GM18511 (cell line): Measurements from ENCODE around the gene GPR84.
"Not testable (repeated sequence)": the region's sequence is repeated elsewhere in the genome, so short reads cannot be mapped to it uniquely, and the experiment has no call there.

Source experiments
- ATAC-seq: cut with Tn5 transposase; IDR thresholded peaks from one replicate; pipeline ENCODE4 v1.9.1; 2021; ENCODE audit warnings: mild to moderate bottlenecking, moderate library complexity; ENCODE audit not compliant: unreplicated experiment

GPR84 gene

DNA sequence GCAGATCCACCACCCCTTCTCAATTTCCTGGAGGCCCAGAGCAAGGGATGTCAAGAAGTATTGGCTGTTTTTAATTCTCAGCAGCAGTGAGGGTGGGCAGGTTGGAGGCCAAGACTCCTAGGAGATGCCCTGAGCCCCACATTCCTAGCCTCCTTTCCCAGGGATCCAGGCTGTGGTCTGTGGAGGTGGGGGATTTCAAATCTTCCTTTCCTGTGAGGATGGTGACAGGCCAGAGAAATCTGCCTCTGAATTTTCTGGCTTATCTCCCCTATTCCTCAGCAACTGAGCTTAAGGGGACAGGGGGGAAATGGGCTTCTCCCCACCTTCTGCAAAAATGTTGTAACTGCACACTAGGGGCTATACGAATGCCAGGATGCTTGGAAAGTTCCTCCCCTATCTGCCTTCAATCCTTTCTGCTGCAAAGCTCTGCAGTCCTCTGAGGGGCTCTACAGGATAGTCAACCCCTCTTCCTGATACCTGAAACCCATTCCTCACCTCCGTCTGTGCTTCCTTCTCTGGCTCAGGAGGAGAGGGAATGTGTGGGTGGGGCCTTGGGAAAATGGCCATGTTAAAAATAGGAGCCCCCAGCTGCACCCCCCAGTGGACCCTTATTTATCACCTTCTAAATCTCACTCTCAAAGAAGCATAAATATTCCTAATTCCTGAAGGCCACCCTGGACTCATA, 6.6 kb downstream of the GPR84 start:
- no peak for ATAC-seq

DNA sequence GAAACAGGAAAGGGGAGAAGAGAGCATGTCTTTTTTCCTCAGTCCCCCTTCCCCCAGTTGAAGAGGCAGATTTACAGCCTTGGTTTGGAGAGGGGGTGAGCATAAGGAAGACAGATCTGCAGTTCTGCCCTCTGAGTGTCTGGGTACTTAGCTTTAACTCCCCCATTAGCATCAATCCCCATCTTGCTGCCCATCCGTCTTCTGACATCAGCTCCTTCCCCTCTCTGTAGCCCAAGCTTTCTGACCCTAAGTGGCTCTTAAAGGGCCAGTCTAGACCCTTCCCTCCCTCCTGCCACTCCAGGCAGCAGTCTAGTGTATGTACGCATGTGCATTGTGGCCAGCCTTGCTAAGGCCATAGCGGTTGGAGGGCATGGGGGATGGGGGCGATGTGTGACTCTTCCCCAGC, 7.3 kb downstream of the GPR84 start:
- no peak for ATAC-seq

DNA sequence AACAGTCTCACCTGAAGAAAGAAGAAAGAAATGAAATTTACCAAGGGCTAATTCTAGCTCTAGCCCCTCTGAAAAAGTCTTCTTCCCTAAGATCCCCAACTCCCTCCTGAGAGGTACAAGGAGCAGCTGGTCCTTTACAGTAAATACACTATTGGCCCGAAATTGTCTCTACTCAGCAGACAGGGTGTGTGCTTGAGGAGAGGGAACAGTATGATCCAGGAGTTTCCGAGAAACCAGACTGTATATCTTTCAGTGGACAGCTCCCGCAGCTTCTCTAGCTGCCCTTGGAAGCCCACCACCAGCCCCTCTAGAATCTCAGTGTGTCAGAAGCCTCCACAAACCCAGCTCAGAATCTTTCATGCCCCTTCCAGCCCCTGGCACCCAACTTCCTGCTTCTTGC, 8.1 kb downstream of the GPR84 start:
- ATAC-seq, result no peak

DNA sequence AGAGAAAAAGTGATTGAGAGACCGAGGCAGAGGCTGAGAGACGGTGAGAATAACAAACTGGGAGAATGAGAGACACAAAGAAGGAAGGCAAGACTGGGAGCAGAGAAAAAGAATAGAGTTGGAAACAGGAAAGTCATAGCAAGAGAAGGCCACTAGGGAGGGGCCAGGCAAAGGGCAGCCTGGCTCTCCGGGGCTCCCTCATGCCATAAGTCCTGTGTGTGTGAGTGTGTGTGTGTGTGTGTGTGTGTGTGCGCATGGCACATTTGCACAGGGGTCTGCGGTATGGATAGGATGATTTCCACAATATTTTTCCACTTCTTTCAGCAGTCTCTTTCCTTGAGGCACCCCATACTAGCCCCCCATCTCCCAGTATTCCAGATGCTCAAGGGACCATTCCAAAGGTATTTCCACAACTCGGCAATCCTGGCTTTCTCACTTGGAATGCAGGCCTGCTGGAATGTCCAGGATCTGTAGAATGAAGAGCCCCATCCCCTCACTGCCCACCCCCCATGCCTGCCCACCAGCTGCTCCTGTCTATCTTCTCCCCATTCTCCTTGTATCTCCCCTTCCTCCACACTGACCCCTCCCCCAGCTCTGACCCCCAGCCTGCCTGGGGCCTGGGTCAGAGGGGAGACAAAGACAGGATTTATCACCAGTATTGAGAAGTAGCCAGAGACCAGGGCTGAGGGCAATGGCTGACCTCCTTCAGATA, 9.0 kb downstream of the GPR84 start:
- no peak for ATAC-seq

GRCh38 chr12:54354271-54354670, 10.0 kb downstream of the GPR84 start:
- ATAC-seq, result not testable (repeated sequence)

GRCh38 chr12:54352891-54353874, 11.1 kb downstream of the GPR84 start:
- ATAC-seq, result no peak

- ATAC-seq, result no peak
These were observed 12.2 kb downstream of the GPR84 start for GRCh38 chr12:54352022-54352531.

- no peak for ATAC-seq
These were observed 12.9 kb downstream of the GPR84 start for GRCh38 chr12:54351341-54351740.

- no peak for ATAC-seq
These were observed 13.5 kb downstream of the GPR84 start for GRCh38 chr12:54350743-54351142.

- ATAC-seq, result no peak
These were observed 14.6 kb downstream of the GPR84 start for GRCh38 chr12:54349679-54350078.

GRCh38 chr12:54349036-54349435, 15.2 kb downstream of the GPR84 start:
- no peak for ATAC-seq

DNA sequence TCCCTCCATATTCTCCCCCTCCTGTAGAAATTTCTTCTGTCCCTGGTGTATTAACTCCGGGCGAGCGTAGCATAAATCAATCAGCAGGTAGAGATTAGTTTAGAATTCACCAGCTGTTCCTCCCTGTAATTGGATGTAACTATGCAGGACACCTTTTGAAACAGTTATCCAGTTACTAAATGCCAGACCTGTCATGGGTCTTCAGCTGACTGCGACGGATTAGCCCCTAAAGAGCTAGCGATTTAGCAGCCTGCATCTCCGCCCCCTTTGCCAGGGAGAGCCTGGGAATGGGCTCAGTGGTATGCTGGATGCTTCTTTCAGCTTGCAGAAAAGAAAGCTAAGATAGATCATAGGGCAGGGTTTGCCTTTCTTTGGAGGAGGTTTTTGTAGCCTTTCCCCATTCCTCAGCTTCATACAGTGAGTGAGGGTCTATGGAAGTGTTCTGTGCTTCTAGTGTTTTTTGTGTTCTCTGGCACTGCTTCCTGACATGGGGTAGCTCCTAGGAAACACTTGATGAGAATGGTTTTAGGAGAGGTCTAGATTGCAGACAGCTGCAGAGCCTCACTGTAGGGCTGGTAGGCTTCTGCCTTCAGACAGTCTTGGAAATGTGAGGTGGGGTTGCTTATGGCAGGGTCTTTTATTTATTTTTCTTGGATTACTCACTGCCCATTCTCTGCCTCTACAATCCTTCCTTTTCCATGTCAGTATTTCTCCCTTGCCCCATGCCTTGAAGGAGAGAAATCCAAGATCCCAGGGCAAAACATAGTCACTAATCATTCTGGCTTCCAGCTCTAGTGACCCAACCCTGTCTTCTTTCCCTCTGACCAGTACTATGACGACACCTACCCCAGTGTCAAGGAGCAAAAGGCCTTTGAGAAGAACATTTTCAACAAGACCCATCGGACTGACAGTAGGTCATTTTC, 22.6 kb downstream of the GPR84 start:
- no peak for ATAC-seq

DNA sequence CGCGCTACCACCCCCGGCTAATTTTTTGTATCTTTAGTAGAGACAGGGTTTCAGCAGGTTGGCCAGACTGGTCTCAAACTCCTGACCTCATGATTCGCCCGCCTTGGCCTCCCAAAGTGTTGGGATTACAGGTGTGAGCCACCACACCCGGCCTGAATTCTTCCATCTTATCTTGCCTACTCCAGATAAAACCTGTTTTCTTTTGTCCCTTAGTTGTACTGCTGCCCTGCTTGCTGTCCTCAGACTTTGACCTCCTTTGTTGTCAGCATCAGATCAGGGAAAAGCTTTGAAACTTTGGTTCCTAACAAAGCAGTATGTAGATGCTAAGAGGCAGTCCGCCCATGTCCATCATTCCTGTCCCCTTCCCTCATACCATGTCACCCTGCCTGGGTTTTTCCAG, 23.4 kb downstream of the GPR84 start:
- ATAC-seq, result no peak

- no peak for ATAC-seq
These were observed 25.5 kb downstream of the GPR84 start for GRCh38 chr12:54338698-54339296.

DNA sequence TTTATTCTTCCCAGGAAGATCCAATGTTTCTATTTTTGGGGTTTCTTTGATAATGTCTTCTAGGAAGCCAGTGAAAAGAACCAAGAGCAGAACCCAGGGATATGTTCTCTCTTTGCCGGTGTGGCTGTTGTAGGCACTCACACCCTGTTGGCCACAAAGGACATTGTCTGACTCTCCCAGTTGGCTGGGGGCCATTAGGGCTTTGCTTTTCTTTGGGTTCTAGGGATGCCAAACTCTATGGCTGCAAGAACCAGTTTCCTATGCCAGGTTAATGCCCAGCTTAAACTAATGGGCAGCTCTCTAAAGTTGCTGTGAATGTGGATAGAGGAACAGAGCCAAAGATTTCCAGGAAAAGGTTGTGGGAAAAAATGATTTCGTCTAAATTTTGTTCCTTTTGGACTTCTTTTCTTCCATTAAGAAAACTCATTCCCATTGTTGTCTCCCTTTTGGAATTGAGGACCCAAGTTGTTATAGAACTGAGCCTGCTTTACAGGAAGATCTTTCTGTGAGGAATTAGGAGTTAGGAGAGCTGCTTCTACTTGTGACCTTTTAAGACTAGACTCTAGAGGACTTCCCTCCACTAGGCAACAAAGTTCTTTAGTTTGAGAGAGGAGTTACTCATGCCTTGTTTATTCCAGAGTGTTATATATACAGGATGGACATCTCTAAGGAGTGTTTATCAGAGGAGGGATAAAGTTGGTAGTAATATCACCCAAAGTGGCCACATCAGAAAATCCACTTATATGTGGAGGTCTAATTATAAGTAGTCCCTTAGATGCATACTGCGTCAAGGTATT, 26.2 kb downstream of the GPR84 start:
- no peak for ATAC-seq

GRCh38 chr12:54337280-54337842, 26.9 kb downstream of the GPR84 start:
- ATAC-seq, result no peak

DNA sequence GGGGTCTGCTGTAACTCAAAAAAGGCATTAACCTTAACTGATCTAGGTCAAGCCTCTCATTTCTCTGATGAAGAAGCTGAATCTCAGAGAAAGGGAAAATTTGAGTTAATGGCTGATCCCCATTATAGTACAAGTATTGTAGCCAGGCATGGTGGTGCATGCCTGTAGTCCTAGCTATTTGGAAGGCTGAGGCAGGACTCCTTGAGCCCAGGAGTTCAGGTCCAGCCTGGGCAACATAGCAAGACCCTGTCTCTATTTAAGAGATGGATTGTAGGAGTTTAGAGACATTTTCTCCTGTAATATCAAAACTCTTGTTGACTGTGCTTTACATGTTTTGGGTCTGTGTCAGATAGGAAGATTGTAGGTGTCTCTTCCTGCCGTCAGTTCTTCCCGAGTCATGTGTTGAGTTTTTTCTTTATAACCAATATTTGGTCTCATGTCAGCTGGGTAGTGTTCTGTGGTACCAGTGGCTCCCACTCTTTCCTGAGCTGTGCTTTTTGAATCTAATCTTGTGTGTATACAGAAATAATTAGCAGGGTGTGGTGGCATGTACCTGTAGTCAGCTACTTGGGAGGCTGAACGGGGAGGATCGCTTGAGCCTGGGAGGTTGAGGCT, 30.8 kb downstream of the GPR84 start:
- no peak for ATAC-seq

DNA sequence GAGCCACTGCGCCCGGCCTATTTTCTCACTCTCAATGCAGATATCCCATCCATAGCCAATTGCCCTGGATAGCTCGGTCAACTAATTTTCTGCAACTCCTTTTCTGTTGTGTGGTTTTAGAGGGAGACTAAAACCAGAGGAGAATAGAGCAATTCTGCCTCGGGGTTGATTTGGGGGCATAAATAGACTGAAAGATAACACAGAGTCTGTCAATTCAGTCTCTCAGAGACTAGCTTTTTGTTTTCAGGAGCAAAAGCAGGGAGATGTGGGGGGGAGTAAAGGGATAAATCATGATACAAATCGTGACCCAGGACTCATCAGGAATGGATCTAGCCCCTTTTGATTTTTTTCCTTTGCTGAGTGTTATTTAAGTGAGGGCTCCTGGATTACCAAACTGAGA, 32.8 kb downstream of the GPR84 start:
- no peak for ATAC-seq
